AG08395 (cell line): ENCODE data around the gene FHIT.

ENCODE experiments used
- DNase-seq: peaks from one replicate; pipeline ENCODE4 v3.0.0; 2012; ENCODE audit warnings: mixed read lengths, low spot score

Gene FHIT

GRCh38 chr3:60399861-60400845 lies 851.1 kb downstream of the FHIT start:
- DNase-seq = no peak

GRCh38 chr3:60399292-60399691 lies 852.0 kb downstream of the FHIT start:
- DNase-seq = no peak

- DNase-seq = no peak
Measured at GRCh38 chr3:60395173-60395762, 856.0 kb downstream of the FHIT start.

GRCh38 chr3:60393946-60394345 lies 857.3 kb downstream of the FHIT start:
- DNase-seq = no peak

- no peak for DNase-seq
Measured at GRCh38 chr3:60392501-60392900, 858.8 kb downstream of the FHIT start.

- DNase-seq = no peak
Measured at GRCh38 chr3:60391292-60391691, 860.0 kb downstream of the FHIT start.

- no peak for DNase-seq
Measured at GRCh38 chr3:60388731-60389130, 862.5 kb downstream of the FHIT start.

- no peak for DNase-seq
Measured at GRCh38 chr3:60386306-60386705, 864.9 kb downstream of the FHIT start.

- DNase-seq = no peak
Measured at GRCh38 chr3:60384341-60384740, 866.9 kb downstream of the FHIT start.

GRCh38 chr3:60383345-60383744 lies 867.9 kb downstream of the FHIT start:
- DNase-seq = no peak

GRCh38 chr3:60366486-60366885 lies 884.8 kb downstream of the FHIT start:
- DNase-seq = no peak

GRCh38 chr3:60365360-60365759 lies 885.9 kb downstream of the FHIT start:
- DNase-seq = no peak

- DNase-seq = no peak
Measured at GRCh38 chr3:60364475-60364874, 886.8 kb downstream of the FHIT start.

GRCh38 chr3:60363817-60364216 lies 887.4 kb downstream of the FHIT start:
- DNase-seq = no peak

GRCh38 chr3:60355825-60356224 lies 895.4 kb downstream of the FHIT start:
- no peak for DNase-seq

- DNase-seq = no peak
Measured at GRCh38 chr3:60351481-60351880, 899.8 kb downstream of the FHIT start.

- DNase-seq = no peak
Measured at GRCh38 chr3:60344340-60344739, 906.9 kb downstream of the FHIT start.

- DNase-seq = no peak
Measured at GRCh38 chr3:60343831-60344230, 907.4 kb downstream of the FHIT start.

GRCh38 chr3:60339304-60339703 lies 911.9 kb downstream of the FHIT start:
- no peak for DNase-seq

GRCh38 chr3:60337421-60337820 lies 913.8 kb downstream of the FHIT start:
- DNase-seq = no peak

GRCh38 chr3:60336061-60336460 lies 915.2 kb downstream of the FHIT start:
- DNase-seq = no peak

- DNase-seq = no peak
Measured at GRCh38 chr3:60333710-60334109, 917.5 kb downstream of the FHIT start.

GRCh38 chr3:60330107-60330506 lies 921.1 kb downstream of the FHIT start:
- no peak for DNase-seq
